GM12865 (cell line): ENCODE data around the gene FMN1.

ENCODE experiments used
- DNase-seq: peaks from one replicate; pipeline ENCODE4 v3.0.0; 2010; ENCODE audit warnings: low read depth
- H3K4me3 ChIP-seq: 2 replicates; pipeline ENCODE4 v1.5.1; 2011; ENCODE audit warnings: mild to moderate bottlenecking, low read depth, low read length, control low read depth
- CTCF ChIP-seq: IDR thresholded peaks from 2 replicates; pipeline ENCODE4 v1.5.1; 2011; ENCODE audit warnings: low read length, control low read depth, low read depth, inconsistent platforms; ENCODE audit not compliant: insufficient read depth; ENCODE audit errors: missing control alignments

Gene FMN1

GRCh38 chr15:33027306-33028035, 167.0 kb downstream of the FMN1 start:
- H3K4me3 ChIP-seq = no peak overlapping the region
- TF ChIP-seq CTCF = no peak

GRCh38 chr15:33026614-33027013, 167.9 kb downstream of the FMN1 start:
- no peak overlapping the region for H3K4me3 ChIP-seq
- no peak for DNase-seq
- no peak for TF ChIP-seq CTCF

More at GRCh38 chr15:33027306-33028035, 167.0 kb downstream of the FMN1 start:
- DNase-seq = no peak

GRCh38 chr15:33022629-33023028, 171.9 kb downstream of the FMN1 start:
- no peak for DNase-seq
- no peak overlapping the region for H3K4me3 ChIP-seq
- TF ChIP-seq CTCF = no peak

- H3K4me3 ChIP-seq = no peak overlapping the region
- TF ChIP-seq CTCF = peak; percentile 38
- DNase-seq = peak; percentile 30
Observed at GRCh38 chr15:33021806-33022389, 172.6 kb downstream of the FMN1 start.

- no peak for TF ChIP-seq CTCF
- H3K4me3 ChIP-seq = no peak overlapping the region
- no peak for DNase-seq
Observed at GRCh38 chr15:33019354-33019981, 175.0 kb downstream of the FMN1 start.

- TF ChIP-seq CTCF = no peak
- no peak for DNase-seq
- no peak overlapping the region for H3K4me3 ChIP-seq
Observed at GRCh38 chr15:33016405-33017024, 178.0 kb downstream of the FMN1 start.
